GM12892 (cell line): ENCODE results near the gene AACS.
"Not testable (repeated sequence)": the region's sequence is repeated elsewhere in the genome, so short reads cannot be mapped to it uniquely, and the experiment has no call there.

Source experiments
- DNase-seq: peaks from one replicate; pipeline ENCODE4 v3.0.0; 2011; ENCODE audit not compliant: insufficient read length
- FAIRE-seq: peaks from 2 replicates; lab custom pipeline; 2011; peaks lifted over from hg19 to GRCh38; lab: Jason Lieb, UNC
- POLR2A ChIP-seq: IDR thresholded peaks from 2 replicates; pipeline ENCODE4 v1.6.1; 2011; ENCODE audit warnings: low read depth, low read length, control low read depth
- POLR2AphosphoS5 ChIP-seq: IDR thresholded peaks from 2 replicates; pipeline ENCODE4 v1.6.1; 2011; ENCODE audit warnings: low read depth, low read length, control low read depth
- TAF1 ChIP-seq: IDR thresholded peaks from 2 replicates; pipeline ENCODE4 v1.6.1; 2011; ENCODE audit warnings: low read depth, mild to moderate bottlenecking, control low read depth, low read length, borderline replicate concordance

AACS gene

DNA sequence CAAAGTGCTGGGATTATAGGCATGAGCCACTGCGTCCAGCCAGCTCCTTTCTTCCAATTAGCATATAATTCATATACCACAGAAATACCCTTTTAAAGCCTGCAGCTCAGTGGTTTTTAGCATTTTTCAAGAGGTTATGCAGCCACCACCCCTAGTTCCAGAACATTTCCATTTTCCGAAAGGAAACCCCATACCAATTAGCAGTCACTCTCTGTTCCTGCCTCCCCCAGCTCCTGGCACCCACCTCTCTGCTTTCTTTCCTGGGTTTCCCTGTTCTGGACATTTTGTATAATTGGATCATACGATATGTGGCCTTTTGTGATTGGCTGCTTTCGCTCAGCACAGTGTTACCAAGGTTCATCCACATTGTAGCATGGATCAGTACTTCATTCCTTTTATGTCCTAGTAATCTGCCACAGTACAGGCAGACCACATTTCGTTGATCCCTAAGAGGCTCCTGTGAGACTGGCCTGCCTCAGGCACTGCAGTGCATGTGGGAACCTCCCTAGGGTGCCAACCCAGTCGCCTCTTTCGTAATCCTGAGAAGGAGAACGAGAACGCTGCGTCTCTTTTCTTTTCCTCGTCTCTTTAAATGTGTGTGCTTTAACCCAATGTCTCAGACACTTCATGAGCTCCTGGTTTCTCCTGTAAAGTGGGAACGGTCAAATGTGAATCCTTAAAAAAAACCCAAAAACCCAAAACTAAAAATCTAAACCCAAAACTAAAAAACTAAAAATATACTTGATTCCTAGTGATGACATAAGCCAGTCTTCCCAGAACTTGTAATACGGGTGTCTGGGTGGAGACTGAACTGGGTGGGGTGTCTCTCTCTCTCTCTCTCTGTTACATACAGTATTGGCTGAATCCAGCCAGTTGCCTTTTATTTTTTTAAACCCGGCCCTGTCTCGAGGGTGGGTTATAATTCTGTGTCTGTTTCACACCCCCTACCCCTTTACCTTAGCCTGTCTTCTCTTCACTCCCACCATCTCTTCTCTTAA lies 14.7 kb downstream of the AACS start:
- TF ChIP-seq POLR2AphosphoS5 (no peak), TAF1 (no peak), POLR2A (no peak)
- DNase-seq (no peak), FAIRE-seq (no peak)

DNA sequence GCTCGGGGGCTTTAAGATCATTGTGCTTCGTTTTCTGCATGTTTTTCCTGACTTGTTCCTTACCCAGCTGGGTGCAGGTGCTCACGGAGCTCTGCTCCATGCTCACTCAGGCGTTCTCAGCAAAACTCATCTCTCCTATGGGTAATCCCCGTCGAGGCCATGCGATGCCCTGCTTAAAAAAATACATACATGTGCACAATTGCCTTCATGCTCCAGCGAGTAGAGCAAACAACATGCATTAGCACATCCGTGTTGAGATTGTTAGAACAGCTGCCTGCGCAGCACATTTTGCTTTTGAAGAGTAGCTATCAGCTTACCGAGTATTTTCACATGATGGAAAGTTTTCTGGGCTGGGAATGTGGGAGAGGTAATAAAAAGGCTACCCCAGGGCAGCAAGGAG lies 16.2 kb downstream of the AACS start:
- TF ChIP-seq POLR2A (no peak), TAF1 (no peak), POLR2AphosphoS5 (no peak)
- FAIRE-seq, result no peak
- no peak for DNase-seq

GRCh38 chr12:125083072-125083471 lies 17.8 kb downstream of the AACS start:
- DNase-seq (no peak), FAIRE-seq (no peak)
- TF ChIP-seq TAF1, result no peak
- no peak for TF ChIP-seq POLR2A
- TF ChIP-seq POLR2AphosphoS5, result no peak

DNA sequence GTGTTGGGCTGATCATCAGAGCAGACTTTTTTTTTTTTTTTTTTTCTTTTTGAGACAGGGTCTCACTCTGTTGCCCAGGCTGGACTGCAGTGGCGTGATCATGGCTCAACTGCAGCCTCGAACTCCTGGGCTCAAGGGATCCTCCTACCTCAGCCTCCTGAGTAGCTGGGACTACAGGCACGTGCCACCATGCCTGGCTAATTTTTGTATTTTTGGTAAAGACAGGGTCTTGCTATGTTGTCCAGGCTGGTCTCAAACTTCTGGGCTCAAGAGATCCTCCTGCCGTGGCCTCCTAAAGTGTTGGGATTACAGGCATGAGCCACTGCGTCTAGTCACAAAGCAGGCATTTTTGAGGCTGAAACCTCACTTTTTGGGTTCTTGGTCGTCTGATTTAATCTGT lies 23.0 kb downstream of the AACS start:
- not testable (repeated sequence) for FAIRE-seq, DNase-seq

DNA sequence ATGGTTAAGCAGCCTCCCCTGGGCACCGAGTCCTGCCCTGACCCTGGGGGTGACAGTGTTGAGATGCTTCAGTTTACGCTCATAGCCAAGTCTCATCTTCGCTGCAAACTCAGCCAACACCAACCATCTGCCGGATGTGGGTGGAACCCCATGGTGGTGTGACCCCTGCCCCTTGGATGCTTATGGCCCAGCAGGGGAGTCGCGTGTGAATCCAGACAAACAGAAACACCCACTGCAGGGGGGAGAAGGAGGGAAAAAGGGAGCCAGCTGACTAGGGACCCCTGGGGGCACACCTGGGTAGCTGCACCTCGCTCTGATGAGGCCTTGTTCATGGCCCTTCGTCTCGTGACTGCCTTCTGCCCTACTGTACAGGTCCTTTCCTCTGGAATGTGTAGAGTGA lies 23.8 kb downstream of the AACS start:
- DNase-seq (no peak), FAIRE-seq (no peak)
- no peak for TF ChIP-seq TAF1
- TF ChIP-seq POLR2A, result no peak

- no peak for TF ChIP-seq TAF1
- no peak for TF ChIP-seq POLR2AphosphoS5
- no peak for TF ChIP-seq POLR2A
- DNase-seq, result no peak
- no peak for FAIRE-seq
Observed at GRCh38 chr12:125089626-125090025, 24.4 kb downstream of the AACS start.

DNA sequence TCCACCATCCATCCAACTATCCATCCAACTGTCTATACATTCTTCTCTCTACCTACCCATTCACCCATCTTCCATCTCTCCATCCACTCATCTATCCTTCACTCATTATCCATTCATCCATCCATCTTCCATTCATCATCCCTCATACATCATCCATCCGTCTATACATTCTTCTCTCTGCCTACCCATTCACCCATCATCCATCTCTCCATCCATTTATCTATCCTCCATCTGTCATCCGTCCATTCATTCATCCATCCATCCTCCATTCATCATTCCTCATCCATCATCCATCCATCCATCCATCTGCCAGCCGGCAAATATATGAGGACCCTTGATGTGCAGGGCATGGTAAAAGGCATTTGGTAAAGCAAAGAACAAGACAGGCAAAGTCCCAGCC lies 25.2 kb downstream of the AACS start:
- TF ChIP-seq POLR2A, result no peak
- TF ChIP-seq TAF1, result no peak
- no peak for TF ChIP-seq POLR2AphosphoS5
- FAIRE-seq, result no peak
- DNase-seq, result no peak

DNA sequence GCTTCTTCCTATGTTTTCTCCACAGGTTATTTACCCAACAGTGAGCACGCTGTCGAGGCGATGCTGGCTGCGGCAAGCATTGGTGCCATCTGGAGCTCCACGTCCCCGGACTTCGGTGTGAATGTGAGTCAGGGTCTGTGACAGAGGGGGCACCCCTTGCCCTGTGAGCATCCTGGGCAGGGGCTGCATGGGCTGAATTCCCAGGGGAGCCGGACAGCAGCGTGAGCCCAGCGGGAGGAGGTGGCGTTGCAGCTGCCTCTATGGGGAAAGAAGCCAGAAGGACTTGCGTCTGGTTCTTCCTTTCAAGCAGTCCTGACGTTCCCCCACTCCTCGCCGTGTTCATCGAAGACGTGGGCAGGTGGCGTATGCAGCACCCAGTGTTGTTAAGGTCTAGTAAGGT lies 26.2 kb downstream of the AACS start:
- FAIRE-seq (no peak), DNase-seq (no peak)

DNA sequence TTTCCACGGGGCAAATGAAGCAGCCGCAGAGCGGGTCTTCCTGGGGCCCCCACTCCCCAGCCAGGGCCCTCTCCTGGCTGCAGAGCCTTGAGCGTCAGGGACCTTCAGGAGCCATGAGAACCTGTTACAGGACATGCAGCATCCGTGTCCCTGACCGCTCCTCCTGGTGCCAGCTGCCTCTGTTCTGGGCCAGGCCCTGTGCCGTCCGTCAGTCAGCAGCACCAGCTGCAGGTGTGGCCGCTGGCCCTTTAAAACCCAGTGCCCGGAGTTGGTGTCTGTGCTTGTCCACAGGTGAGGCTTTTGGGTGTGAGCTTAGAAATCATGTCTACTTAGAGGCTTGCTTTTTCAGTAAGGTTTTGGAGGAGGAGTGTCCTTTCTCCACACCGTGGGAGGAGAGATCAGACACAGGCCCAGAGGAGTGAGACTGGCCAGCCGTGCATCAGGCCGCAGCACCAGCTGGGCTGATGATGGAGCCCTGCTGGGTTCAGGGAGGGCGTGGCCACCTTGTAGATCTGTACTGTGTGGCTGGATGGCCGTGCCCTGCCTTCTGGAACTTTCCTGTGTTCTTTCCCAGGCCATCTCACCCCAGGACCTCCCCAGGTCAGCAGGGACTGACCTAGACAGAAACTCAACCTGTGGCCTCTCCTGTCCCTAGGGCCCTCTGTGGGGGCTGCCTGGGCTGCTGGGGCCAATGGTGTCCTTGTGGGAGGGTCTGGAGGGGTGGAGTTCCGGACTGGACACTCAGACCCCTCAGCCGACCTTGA lies 27.1 kb downstream of the AACS start:
- no peak for FAIRE-seq
- DNase-seq, result no peak
- TF ChIP-seq TAF1 (no peak), POLR2A (no peak), POLR2AphosphoS5 (no peak)

More for the DNA sequence above, 26.2 kb downstream of the AACS start:
- TF ChIP-seq POLR2AphosphoS5, result no peak
- TF ChIP-seq TAF1, result no peak
- no peak for TF ChIP-seq POLR2A

DNA sequence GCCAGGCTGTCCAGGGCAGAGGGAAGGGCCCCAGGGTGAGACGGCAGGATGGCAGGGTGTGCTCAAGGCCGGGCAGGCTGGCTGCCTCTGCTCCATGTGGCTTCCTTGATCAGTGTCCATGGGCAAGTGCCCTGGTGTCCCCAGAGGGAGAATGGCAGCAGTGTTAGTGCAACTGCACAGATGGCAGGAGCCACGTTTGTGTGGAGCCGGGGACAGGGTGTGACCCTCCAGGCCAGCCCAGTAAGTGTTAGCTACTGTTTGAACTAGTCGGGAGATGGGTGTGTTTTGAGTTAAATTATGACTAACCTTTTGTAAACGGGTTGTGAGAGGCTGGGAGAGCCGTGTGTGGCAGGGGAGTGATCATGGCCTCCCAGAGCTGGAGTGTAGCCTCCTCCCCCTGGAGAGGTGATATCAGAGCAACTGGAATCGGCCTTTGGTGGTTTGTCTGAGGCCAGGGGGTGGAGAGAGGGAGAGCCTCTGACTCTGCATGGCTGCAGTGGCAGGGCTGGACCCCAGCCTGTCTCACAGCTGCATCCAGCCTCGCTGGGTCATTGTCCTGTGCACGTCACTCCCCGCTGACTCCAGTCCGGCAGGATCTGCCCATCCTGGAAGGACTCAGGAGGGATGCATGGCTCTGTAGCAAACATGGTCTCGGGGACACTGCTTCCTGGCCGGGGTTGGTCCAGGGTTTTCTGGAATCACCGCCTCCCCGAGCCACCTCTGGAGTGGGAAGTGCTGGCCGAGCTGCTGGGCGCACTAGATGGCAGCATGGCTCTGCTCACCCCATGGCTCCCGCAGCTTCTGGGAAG lies 27.8 kb downstream of the AACS start:
- DNase-seq (no peak), FAIRE-seq (no peak)
- TF ChIP-seq TAF1, result no peak
- no peak for TF ChIP-seq POLR2AphosphoS5
- TF ChIP-seq POLR2A, result no peak
